HEK293 (cell line): Measurements from ENCODE around the gene TMEM141.

Experiments used
- CTCF ChIP-seq: fragments of 450-650 bp; formaldehyde crosslinking; IDR thresholded peaks from 2 replicates; pipeline ENCODE4 v1.5.1; 2016; ENCODE audit warnings: missing biosample characterization, missing genetic modification characterization
- GLI4 ChIP-seq: fragments of 450-650 bp; formaldehyde crosslinking; IDR thresholded peaks from 2 replicates; pipeline ENCODE4 v1.5.1; 2016; ENCODE audit warnings: missing biosample characterization, missing genetic modification characterization
- KLF9 ChIP-seq: fragments of 450-650 bp; formaldehyde crosslinking; IDR thresholded peaks from 2 replicates; pipeline ENCODE4 v1.5.1; 2016; ENCODE audit warnings: missing biosample characterization, missing genetic modification characterization, low read depth
- MZF1 ChIP-seq: fragments of 450-650 bp; formaldehyde crosslinking; IDR thresholded peaks from 2 replicates; pipeline ENCODE4 v1.5.1; 2017; ENCODE audit warnings: missing biosample characterization, missing genetic modification characterization, borderline replicate concordance
- YY1 ChIP-seq: fragments of 450-650 bp; formaldehyde crosslinking; IDR thresholded peaks from 2 replicates; pipeline ENCODE4 v1.5.1; 2018; ENCODE audit warnings: missing biosample characterization, missing genetic modification characterization
- ZBTB7A ChIP-seq: fragments of 450-650 bp; formaldehyde crosslinking; IDR thresholded peaks from 2 replicates; pipeline ENCODE4 v1.5.1; 2016; ENCODE audit warnings: low read depth, missing biosample characterization, missing genetic modification characterization
- ZFP3 ChIP-seq: fragments of 450-650 bp; formaldehyde crosslinking; IDR thresholded peaks from 2 replicates; pipeline ENCODE4 v1.5.1; 2016; ENCODE audit warnings: low read depth, missing biosample characterization, missing genetic modification characterization
- ZNF530 ChIP-seq: fragments of 450-650 bp; formaldehyde crosslinking; IDR thresholded peaks from 2 replicates; pipeline ENCODE4 v1.5.1; 2016; ENCODE audit warnings: low read depth, missing biosample characterization, missing genetic modification characterization

- TF ChIP-seq CTCF (tag by site-specific recombination) (peak; percentile 64), GLI4 (tag by site-specific recombination) (no peak), MZF1 (tag by site-specific recombination) (no peak), ZNF530 (tag by site-specific recombination) (no peak), ZFP3 (tag by site-specific recombination) (no peak), ZBTB7A (no peak), KLF9 (tag by site-specific recombination) (no peak), YY1 (tag by site-specific recombination) (no peak)
Observed at GRCh38 chr9:136742591-136743391, 48.4 kb upstream of the TMEM141 start, which contains the start of gene LCN10.
